HT1080 (cell line): ENCODE data around the gene STPG1. TPM values are rescaled to one million over a fixed set of nuclear protein-coding genes. Genes with fewer than 3 reads are reported as not detected.

ENCODE experiments used
- DNase-seq: peaks from one replicate; pipeline ENCODE4 v3.0.0-alpha.2; 2015; ENCODE audit warnings: low read depth
- total RNA-seq: library from RNA; depleted of rRNA; stranded (reverse); fragments of >200 nt; shearing (Covaris generic); gene quantifications from 2 replicates; pipeline ENCODE4 v1.2.3, GENCODE V29; 2014

The STPG1 gene
- total RNA-seq, 1 experiment from 2014 or later, result 9.0 TPM

- no peak for DNase-seq
Observed at GRCh38 chr1:24373710-24374109, 39.9 kb downstream of the STPG1 start.

GRCh38 chr1:24373044-24373443, 40.5 kb downstream of the STPG1 start:
- no peak for DNase-seq

GRCh38 chr1:24369801-24370200, 43.8 kb downstream of the STPG1 start:
- no peak for DNase-seq

GRCh38 chr1:24369199-24369598, 44.4 kb downstream of the STPG1 start:
- DNase-seq, result no peak

- DNase-seq, result no peak
Observed at GRCh38 chr1:24366707-24367106, 46.9 kb downstream of the STPG1 start.

GRCh38 chr1:24364975-24365678, 48.5 kb downstream of the STPG1 start:
- DNase-seq, result peak; percentile 95

- DNase-seq, result peak; percentile 5
Observed at GRCh38 chr1:24364605-24364974, 49.0 kb downstream of the STPG1 start.

- no peak for DNase-seq
Observed at GRCh38 chr1:24363994-24364393, 49.6 kb downstream of the STPG1 start.

GRCh38 chr1:24362982-24363614, 50.5 kb downstream of the STPG1 start:
- peak; percentile 90 for DNase-seq

GRCh38 chr1:24362396-24362795, 51.2 kb downstream of the STPG1 start:
- DNase-seq, result no peak

- no peak for DNase-seq
Observed at GRCh38 chr1:24361811-24362210, 51.8 kb downstream of the STPG1 start.

GRCh38 chr1:24360681-24361080, 52.9 kb downstream of the STPG1 start:
- no peak for DNase-seq

GRCh38 chr1:24357038-24357437, 56.5 kb downstream of the STPG1 start:
- no peak for DNase-seq

- no peak for DNase-seq
Observed at GRCh38 chr1:24355466-24355865, 58.1 kb downstream of the STPG1 start.

- DNase-seq, result no peak
Observed at GRCh38 chr1:24353292-24353891, 60.2 kb downstream of the STPG1 start.

- peak; percentile 68 for DNase-seq
Observed at GRCh38 chr1:24351918-24352627, 61.5 kb downstream of the STPG1 start.

GRCh38 chr1:24351247-24351646, 62.3 kb downstream of the STPG1 start:
- DNase-seq, result no peak

GRCh38 chr1:24349891-24350290, 63.7 kb downstream of the STPG1 start:
- DNase-seq, result no peak

GRCh38 chr1:24348196-24348595, 65.4 kb downstream of the STPG1 start:
- no peak for DNase-seq

- DNase-seq, result no peak
Observed at GRCh38 chr1:24347159-24347934, 66.2 kb downstream of the STPG1 start.

- DNase-seq, result no peak
Observed at GRCh38 chr1:24345334-24345733, 68.2 kb downstream of the STPG1 start.
